Right atrium auricular region (tissue), 2 donors: ENCODE measurements around the gene CCNL1. TPM values are rescaled to one million over a fixed set of nuclear protein-coding genes. Genes with fewer than 3 reads are reported as not detected.

Experiments
- DNase-seq: peaks from one replicate; pipeline ENCODE4 v3.0.0-alpha.2; 2019; ENCODE audit warnings: low spot score
- H3K27ac ChIP-seq, 2 donors: fragments of 200-600 bp; sonication (generic); 1 replicate in 1 of 2; 2 replicates in 1 of 2; pipeline ENCODE4 v1.5.1; 2016 to 2019
- H3K27me3 ChIP-seq, 2 donors: fragments of 200-600 bp; sonication (generic); one replicate each; pipeline versions ENCODE4 v1.5.1 to v1.6.0; 2017 to 2019
- H3K36me3 ChIP-seq: fragments of 200-600 bp; sonication (generic); one replicate; pipeline ENCODE4 v1.5.1; 2016
- H3K4me1 ChIP-seq, 2 donors: fragments of 200-600 bp; sonication (generic); one replicate each; pipeline versions ENCODE4 v1.5.1 to v1.6.0; 2017 to 2019
- H3K4me3 ChIP-seq, 2 donors: fragments of 200-600 bp; sonication (generic); 1 replicate in 1 of 2; 2 replicates in 1 of 2; pipeline ENCODE4 v1.5.1; 2017 to 2019; ENCODE audit warnings: mild to moderate bottlenecking in 1 of 2, moderate library complexity in 1 of 2
- H3K9me3 ChIP-seq, 2 donors: fragments of 200-600 bp; sonication (generic); one replicate each; pipeline ENCODE4 v1.5.1; 2019
- total RNA-seq, 2 donors: library from RNA; depleted of rRNA; stranded (reverse); fragments of >200 nt; gene quantifications; one replicate each; pipeline ENCODE4 v1.1.0, GENCODE V29; 2016
- TF ChIP-seq, protein P1 (sequence below), 2 donors: fragments of 200-600 bp; sonication (generic); IDR thresholded peaks; one replicate each; pipeline ENCODE4 v1.5.1; 2019; ENCODE audit warnings: antibody characterized with exemption in 2 of 2

The CCNL1 gene
- total RNA-seq, 2 donors from 2014 or later, result 43.8 to 44.3 TPM

DNA sequence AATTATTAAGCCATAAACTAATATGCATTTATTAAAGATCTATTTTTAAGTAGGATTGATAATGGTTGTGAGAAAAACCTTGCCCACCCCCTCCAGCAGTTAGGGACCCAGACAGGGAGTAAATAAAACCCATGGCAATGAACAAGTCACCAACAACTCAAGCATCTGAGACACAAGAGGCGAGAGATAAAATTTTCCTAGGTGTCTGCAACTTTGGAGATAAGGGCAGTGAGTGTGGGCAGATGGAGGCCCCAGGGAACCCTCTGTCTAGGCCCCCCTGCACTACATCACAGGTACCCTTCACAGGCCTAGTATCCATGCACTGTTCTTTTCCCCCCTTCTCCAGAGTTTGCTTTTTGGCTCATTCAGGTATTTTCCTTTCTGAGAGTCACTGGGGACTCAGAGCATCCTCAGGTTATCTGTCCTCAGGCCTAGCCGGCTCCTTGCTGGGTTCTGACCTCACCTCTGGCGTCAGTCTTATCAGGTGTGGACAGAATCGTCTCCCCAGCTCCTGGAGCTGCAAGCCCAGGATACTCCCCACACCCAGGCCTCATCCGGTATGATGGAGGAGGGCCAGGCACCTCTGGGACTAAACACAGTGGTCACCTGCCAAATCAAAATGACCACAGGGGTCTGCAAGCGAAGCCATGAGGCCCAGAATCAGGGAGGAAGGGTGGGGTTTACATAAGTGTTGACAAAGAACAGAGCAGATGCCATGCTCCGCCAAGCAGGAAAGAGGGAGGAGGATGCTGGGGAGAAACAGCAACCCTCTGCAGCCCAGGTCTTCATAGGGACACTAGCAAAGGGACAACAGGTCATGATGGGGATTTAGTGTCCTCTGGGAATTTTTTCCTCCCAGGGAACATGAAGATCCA, 50.4 kb downstream of the CCNL1 start:
- Histone ChIP-seq H3K4me1 (peaks cover 0 to 24% of the 10 kb centered on the region in 2 donors), H3K27me3 (no peaks in the 10 kb centered on the region), H3K27ac (peak overlapping the region; percentile 78 to 93), H3K4me3 (no peak overlapping the region), H3K36me3 (no peaks in the 10 kb centered on the region), H3K9me3 (no peaks in the 10 kb centered on the region)
- TF ChIP-seq, protein P1, sequence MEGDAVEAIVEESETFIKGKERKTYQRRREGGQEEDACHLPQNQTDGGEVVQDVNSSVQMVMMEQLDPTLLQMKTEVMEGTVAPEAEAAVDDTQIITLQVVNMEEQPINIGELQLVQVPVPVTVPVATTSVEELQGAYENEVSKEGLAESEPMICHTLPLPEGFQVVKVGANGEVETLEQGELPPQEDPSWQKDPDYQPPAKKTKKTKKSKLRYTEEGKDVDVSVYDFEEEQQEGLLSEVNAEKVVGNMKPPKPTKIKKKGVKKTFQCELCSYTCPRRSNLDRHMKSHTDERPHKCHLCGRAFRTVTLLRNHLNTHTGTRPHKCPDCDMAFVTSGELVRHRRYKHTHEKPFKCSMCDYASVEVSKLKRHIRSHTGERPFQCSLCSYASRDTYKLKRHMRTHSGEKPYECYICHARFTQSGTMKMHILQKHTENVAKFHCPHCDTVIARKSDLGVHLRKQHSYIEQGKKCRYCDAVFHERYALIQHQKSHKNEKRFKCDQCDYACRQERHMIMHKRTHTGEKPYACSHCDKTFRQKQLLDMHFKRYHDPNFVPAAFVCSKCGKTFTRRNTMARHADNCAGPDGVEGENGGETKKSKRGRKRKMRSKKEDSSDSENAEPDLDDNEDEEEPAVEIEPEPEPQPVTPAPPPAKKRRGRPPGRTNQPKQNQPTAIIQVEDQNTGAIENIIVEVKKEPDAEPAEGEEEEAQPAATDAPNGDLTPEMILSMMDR (IDR thresholded peaks at IDR 0.05), result no peak
- no peak for DNase-seq

DNA sequence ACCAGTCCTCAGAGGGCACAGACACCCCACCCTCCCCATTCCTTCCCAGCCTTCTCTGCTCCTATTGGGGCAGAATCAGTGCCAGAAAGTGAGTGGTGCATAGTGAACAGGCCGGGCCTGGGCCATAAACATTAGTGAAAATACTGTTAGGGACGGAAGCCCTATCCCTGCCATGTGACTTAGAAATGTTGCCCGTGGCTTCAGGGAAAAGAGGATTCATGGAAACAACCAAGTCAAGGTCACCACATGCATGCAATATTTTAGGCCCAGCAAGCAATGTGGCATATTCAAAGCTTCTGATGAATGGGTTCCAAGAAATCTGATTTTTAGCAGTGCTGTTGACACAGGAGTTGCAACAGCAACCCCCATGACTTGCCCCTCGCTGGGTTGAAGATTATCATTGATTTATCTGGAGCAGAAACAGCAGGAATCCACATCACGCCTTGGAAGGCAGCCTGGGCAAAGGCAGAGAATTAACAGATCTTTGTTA, 52.3 kb downstream of the CCNL1 start:
- TF ChIP-seq, protein P1 (IDR thresholded peaks at IDR 0.05), result no peak
- Histone ChIP-seq H3K27me3 (no peaks in the 10 kb centered on the region), H3K4me3 (no peak overlapping the region), H3K4me1 (peaks cover 0 to 36% of the 10 kb centered on the region in 2 donors), H3K36me3 (no peaks in the 10 kb centered on the region), H3K9me3 (no peaks in the 10 kb centered on the region), H3K27ac (peak overlapping the region; percentile 61 to 93)
- no peak for DNase-seq

DNA sequence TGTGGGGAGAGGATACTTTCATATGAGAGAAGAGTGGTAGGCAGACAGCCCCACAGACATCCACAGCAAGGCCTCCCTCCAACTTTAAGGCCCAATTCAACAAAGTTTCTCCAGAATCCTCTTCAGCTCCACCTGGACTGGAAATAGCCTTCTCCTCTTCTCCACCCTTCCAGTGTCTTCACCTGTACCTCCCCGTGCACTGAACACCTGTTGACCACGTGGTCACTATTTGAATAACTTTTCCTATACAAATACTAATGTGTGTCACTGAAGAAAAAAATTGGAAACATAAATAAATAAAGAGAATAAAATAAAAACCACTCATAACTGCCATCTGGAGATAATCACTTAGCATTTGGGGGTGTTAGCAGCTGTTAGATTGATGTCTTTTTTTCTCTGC, 52.9 kb downstream of the CCNL1 start:
- Histone ChIP-seq H3K36me3 (no peaks in the 10 kb centered on the region), H3K27me3 (no peaks in the 10 kb centered on the region), H3K4me1 (peaks cover 0 to 32% of the 10 kb centered on the region in 2 donors), H3K9me3 (no peaks in the 10 kb centered on the region), H3K27ac (peak overlapping the region; percentile 61 to 93), H3K4me3 (no peak overlapping the region)
- no peak for DNase-seq
- TF ChIP-seq, protein P1 (IDR thresholded peaks at IDR 0.05), result no peak

DNA sequence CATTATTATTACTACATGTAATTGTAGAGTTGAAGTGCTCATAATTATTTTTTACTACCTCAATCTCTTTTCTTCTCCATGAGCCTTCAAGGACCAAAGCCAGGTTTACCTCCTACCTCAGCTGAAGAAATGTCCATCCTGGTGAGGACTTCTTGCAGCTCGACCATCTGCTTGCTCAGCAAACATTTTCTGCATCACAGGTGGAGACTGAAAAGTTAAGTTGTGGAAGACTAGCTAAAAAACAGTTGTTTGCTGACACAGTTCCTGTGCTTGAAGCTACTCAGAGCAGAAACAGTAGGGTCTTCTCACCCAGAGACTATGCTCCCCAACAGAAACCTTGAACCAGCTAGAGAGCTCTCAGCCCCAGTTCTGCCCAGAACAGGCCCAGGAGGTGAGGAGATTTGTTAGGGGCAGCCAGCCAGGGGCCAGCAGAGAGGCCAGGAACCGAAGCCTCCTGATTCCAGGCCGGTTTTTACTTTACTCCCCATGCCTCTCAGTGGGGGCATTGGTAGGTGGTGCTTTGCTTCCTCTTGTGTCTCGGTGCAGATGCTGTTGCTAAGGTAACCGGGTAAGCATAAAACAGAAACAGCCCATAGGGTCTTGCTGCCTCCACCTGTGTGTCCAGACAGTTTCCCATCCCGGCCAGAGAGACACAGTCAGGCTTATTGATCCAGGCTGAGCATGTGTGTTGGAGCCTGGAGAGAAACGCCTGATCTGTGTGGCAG, 54.9 kb downstream of the CCNL1 start:
- TF ChIP-seq, protein P1 (IDR thresholded peaks at IDR 0.05), result no peak

DNA sequence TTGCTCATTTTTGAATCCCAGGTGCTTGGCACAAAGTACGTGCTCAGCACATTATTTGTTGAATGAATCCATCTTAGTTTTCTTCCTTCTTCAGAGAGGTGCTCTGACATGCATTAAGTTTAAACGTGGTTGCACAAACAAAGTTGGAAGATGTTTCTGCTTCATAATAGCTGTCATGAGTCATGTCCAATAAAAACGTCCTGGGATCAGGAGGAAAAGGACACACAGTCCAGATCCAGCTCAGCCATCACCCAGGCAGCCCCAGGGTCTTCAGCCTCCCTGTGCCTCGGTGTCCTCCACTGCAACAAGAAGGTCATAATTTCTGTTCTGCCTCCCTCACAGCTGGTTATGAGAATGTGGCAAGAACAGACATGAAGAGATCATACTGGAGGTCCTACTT, 55.4 kb downstream of the CCNL1 start:
- no peak for DNase-seq
- H3K27ac ChIP-seq, result peak overlapping the region; percentile 61 to 71
- no peaks in the 10 kb centered on the region for H3K9me3 ChIP-seq

More for the DNA sequence above, 54.9 kb downstream of the CCNL1 start:
- Histone ChIP-seq H3K36me3 (peaks cover 9% of the 10 kb centered on the region), H3K4me3 (no peak overlapping the region), H3K4me1 (peaks cover 0 to 37% of the 10 kb centered on the region in 2 donors), H3K27me3 (no peaks in the 10 kb centered on the region), H3K27ac (peak overlapping the region; percentile 61 to 71), H3K9me3 (no peaks in the 10 kb centered on the region)
- no peak for DNase-seq

More for the DNA sequence above, 55.4 kb downstream of the CCNL1 start:
- Histone ChIP-seq H3K36me3 (peaks cover 9% of the 10 kb centered on the region), H3K4me1 (peaks cover 0 to 34% of the 10 kb centered on the region in 2 donors), H3K4me3 (no peak overlapping the region), H3K27me3 (no peaks in the 10 kb centered on the region)
- TF ChIP-seq, protein P1 (IDR thresholded peaks at IDR 0.05), result no peak
